Activated CD4-positive, alpha-beta T cell treated with anti-CD3 and anti-CD28 coated beads, Interleukin-2, amount 10 ng/mL, durations not matched to agents 7 days and 5 days (primary cell): ENCODE measurements around the gene PSMD5. TPM values are rescaled to one million over a fixed set of nuclear protein-coding genes. Genes with fewer than 3 reads are reported as not detected.
A peak's percentile ranks its signal among the peaks of the same experiment; 100 is the strongest.

ENCODE experiments used
- CTCF ChIA-PET: fragments of 350-600 bp; sonication (Branson Sonifier 250); formaldehyde crosslinking; loops from one replicate; lab custom pipeline; 2021; ENCODE audit warnings: antibody characterized with exemption; lab: Charles Lee
- POLR2A ChIA-PET: fragments of 350-600 bp; sonication (Branson Sonifier 250); formaldehyde crosslinking; loops from one replicate; lab custom pipeline; 2021; ENCODE audit warnings: antibody characterized with exemption; lab: Charles Lee
- DNase-seq: peaks from one replicate; pipeline ENCODE4 v3.0.0-alpha.2; 2020
- H3K27ac Mint-ChIP-seq: one replicate; pipeline ENCODE4 v1.8.0; 2021; ENCODE audit warnings: mild to moderate bottlenecking, moderate library complexity, mixed read lengths
- H3K27me3 Mint-ChIP-seq: one replicate; pipeline ENCODE4 v1.8.0; 2021; ENCODE audit warnings: mixed read lengths
- H3K36me3 Mint-ChIP-seq: one replicate; pipeline ENCODE4 v1.8.0; 2021; ENCODE audit warnings: low read depth, mixed read lengths
- H3K4me1 Mint-ChIP-seq: one replicate; pipeline ENCODE4 v1.8.0; 2021; ENCODE audit warnings: mixed read lengths
- H3K4me3 Mint-ChIP-seq: one replicate; pipeline ENCODE4 v1.8.0; 2021; ENCODE audit warnings: mild to moderate bottlenecking, moderate library complexity, mixed read lengths
- H3K9me3 Mint-ChIP-seq: one replicate; pipeline ENCODE4 v1.8.0; 2021; ENCODE audit warnings: mixed read lengths
- total RNA-seq, 2 experiments: library from RNA; stranded (reverse); gene quantifications; one replicate each; pipeline ENCODE4 v1.2.3, GENCODE V29; 2021

PSMD5 gene
- total RNA-seq, 2 experiments from 2014 or later: 35.3 to 50.9 TPM

DNA sequence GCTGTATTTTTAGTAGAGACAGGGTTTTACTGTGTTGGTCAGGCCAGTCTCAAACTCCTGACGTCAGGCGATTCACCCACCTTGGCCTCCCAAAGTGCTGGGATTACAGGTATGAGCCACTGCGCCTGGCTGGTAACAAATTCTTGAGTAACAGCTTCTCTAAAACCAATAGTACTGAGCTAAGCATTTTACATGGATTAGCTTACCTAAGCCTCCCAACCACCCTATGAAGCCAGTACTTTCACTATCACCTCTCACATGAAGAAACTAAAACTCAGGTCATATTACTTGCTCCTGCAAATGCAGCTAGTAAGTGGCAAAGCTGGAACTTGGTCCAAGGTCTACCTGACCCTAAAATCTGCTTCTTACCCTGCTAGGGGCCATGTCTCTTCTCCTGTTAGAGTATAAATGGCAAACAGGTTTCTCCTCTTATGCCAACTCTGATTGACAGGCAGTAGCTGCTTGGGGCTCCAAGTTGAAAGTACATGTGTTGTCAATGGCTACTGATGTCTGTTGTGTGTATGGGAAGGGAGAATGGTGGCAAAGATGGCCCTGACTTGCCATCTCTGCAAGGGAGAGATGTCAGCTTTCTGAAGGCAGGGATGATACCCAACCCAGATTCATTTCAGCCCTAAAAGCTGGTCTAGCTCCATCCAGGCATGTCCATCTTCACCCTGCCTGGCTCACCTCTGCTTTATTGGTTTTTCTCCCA lies 30.2 kb upstream of the PSMD5 start:
- Mint-ChIP-seq H3K27me3 (no peaks in the 10 kb centered on the region), H3K4me3 (peak overlapping the region; percentile 15), H3K4me1 (peaks cover 75% of the 10 kb centered on the region), H3K9me3 (no peaks in the 10 kb centered on the region), H3K27ac (peak overlapping the region; percentile 96), H3K36me3 (peaks cover 80% of the 10 kb centered on the region)
- CTCF ChIA-PET: interaction anchor here (0.7 to 3.9 kb wide), 8 partner anchors 10 to 183 kb away, joined by 3 to 18 read pairs (median 4); no protein-coding TSS in a partner anchor
- DNase-seq: no peak
- POLR2A ChIA-PET: interaction anchor here (0.6 to 1.7 kb wide), 6 partner anchors 19 to 56 kb away, joined by 3 to 9 read pairs (median 4); no protein-coding TSS in a partner anchor

DNA sequence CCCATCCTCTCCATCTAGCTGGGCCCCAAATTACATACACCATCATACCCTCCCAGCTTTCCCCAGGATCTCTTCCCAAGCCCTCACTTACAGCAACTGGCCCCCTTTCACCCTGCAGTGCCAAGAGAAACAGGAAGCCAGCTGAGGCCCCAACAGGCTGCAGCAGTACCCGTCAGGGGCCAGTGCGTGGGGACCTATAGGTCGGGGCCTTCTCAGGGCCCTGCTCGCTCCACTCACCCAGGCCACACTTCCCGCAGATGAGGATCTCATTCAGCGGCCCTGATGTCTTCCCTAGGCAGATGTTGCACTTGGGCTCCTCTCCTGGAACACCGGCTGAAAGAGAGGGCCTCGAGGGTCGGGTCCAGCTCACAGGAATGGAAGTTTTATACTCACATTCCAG lies 27.5 kb upstream of the PSMD5 start:
- CTCF ChIA-PET: interaction anchor here (0.6 to 1.9 kb wide), 9 partner anchors 11 to 69 kb away, joined by 3 to 7 read pairs (median 4); no protein-coding TSS in a partner anchor
- H3K27ac Mint-ChIP-seq: peak overlapping the region; percentile 92
- peaks cover 85% of the 10 kb centered on the region for H3K36me3 Mint-ChIP-seq
- H3K4me3 Mint-ChIP-seq: no peak overlapping the region
- peaks cover 71% of the 10 kb centered on the region for H3K4me1 Mint-ChIP-seq
- H3K27me3 Mint-ChIP-seq: no peaks in the 10 kb centered on the region
- DNase-seq: no peak
- POLR2A ChIA-PET: interaction anchor here (0.9 kb wide), 1 partner anchor 46 kb away, joined by 3 read pairs; no protein-coding TSS in a partner anchor
- no peaks in the 10 kb centered on the region for H3K9me3 Mint-ChIP-seq

DNA sequence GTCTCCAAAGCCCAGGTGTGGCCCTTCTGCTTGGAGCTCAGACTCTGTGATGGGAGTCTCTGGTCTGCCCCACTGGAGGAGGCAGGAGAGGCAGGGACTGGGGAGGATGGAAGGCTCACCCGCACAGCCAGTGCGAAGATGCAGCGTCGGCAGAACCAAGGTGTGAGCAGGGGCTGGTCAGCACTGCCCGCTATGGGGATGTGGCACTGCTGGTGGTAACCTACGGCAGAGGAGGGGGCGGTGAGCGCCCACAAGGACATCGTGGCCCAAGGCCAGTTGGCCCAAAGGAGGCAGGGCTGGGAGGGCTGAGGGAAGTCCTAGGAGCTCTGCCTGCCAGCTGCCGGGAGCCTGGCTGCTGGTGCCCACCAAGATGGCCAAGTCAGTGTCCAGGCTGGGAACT lies 27.0 kb upstream of the PSMD5 start:
- Mint-ChIP-seq H3K27ac (peak overlapping the region; percentile 92), H3K4me3 (peak overlapping the region; percentile 77), H3K36me3 (peaks cover 83% of the 10 kb centered on the region), H3K4me1 (peaks cover 66% of the 10 kb centered on the region), H3K9me3 (no peaks in the 10 kb centered on the region), H3K27me3 (no peaks in the 10 kb centered on the region)
- ChIA-PET POLR2A (interaction anchor here (0.9 kb wide), 1 partner anchor 47 kb away, joined by 3 read pairs; no protein-coding TSS in a partner anchor), CTCF (interaction anchor here (0.6 to 1.9 kb wide), 12 partner anchors 10 to 864 kb away, joined by 3 to 7 read pairs (median 3); no protein-coding TSS in a partner anchor)
- no peak for DNase-seq

DNA sequence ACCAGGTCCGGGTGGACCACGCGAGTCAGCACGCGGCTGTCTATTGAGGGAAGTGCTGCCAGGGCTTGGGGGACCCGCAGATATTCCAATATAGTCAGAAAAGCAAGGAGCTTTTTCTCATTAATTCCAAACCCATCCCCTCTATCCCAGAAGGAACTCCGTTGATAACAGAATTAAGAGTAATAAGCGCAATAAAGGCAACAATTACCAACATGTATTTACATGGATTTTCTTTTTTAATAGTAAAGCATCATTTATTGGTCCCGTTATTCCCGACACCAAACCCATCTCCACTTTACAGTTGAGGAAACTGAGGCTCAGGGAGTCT lies 26.6 kb upstream of the PSMD5 start:
- Mint-ChIP-seq H3K4me3 (peak overlapping the region; percentile 77), H3K36me3 (peaks cover 79% of the 10 kb centered on the region), H3K4me1 (peaks cover 62% of the 10 kb centered on the region)

DNA sequence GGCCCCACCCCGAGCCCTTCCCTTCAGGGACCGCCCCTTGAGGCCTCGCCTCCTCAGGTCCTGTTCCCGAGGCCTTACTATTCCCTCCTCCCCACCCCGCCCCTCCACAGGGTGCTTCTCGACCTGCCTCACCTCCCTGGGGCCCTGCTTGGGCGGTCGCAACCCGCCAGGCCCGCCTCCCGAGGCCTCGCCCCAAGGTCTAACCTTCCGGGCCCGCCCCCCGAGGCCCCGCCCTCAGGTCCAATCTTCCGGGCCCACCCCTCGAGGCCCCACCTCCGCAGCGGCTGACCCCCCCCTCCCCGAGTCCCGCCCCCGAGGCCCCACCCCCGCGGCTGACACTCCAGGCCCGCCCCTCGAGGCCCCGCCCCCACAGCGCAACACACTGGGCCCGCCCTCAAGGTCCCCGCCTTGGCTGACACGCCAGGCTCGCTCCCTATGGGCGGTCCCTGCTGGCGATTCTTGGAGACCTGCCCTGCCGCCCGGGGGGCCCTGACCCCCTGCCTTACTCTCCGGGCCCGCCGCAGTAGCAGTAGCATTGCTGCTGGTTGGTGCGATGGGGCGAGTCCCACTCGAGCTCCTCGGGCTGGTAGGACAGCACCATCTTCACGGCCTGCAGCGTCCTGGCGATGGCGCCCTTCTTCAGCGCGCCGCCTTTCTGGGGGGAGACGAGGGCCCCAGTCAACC lies 26.1 kb upstream of the PSMD5 start:
- H3K4me1 Mint-ChIP-seq: peaks cover 57% of the 10 kb centered on the region
- ChIA-PET POLR2A (interaction anchor here (0.5 to 1.3 kb wide), 3 partner anchors 10 to 76 kb away, joined by 3 to 6 read pairs (median 5); partner anchors contain the start of gene FBXW2), CTCF (interaction anchor here (0.7 to 1.9 kb wide), 10 partner anchors 12 to 113 kb away, joined by 3 to 7 read pairs (median 4); no protein-coding TSS in a partner anchor)
- H3K27me3 Mint-ChIP-seq: no peaks in the 10 kb centered on the region
- no peaks in the 10 kb centered on the region for H3K9me3 Mint-ChIP-seq
- peak overlapping the region; percentile 77 for H3K4me3 Mint-ChIP-seq
- DNase-seq: peak; percentile 96
- H3K36me3 Mint-ChIP-seq: peaks cover 79% of the 10 kb centered on the region
- peak overlapping the region; percentile 92 for H3K27ac Mint-ChIP-seq

More for the DNA sequence above, 26.6 kb upstream of the PSMD5 start:
- ChIA-PET CTCF (interaction anchor here (0.6 to 1.9 kb wide), 12 partner anchors 10 to 865 kb away, joined by 3 to 7 read pairs (median 4); no protein-coding TSS in a partner anchor), POLR2A (no interaction called here)
- Mint-ChIP-seq H3K27ac (peak overlapping the region; percentile 92), H3K27me3 (no peaks in the 10 kb centered on the region), H3K9me3 (no peaks in the 10 kb centered on the region)
- DNase-seq: no peak

DNA sequence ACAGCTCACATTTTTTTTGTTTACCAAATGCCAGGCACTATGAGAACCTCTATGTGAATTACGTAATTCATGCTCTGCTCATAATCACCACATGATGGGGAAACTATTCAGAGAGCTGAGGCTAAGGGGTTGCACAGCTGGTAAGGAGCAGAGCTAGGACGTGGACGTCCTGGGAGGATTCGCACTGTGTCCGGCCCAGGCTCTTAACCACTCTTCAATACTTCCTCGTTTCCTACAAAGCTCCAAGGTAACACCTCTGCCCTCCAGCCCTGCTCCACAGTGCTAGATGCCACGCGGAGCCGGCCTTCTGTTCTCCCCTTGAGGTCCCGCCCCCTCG lies 25.6 kb upstream of the PSMD5 start:
- H3K9me3 Mint-ChIP-seq: no peaks in the 10 kb centered on the region
- peak overlapping the region; percentile 80 for H3K27ac Mint-ChIP-seq
- peaks cover 52% of the 10 kb centered on the region for H3K4me1 Mint-ChIP-seq
- peaks cover 77% of the 10 kb centered on the region for H3K36me3 Mint-ChIP-seq
- peak overlapping the region; percentile 62 for H3K4me3 Mint-ChIP-seq
- no peaks in the 10 kb centered on the region for H3K27me3 Mint-ChIP-seq
- DNase-seq: no peak
- ChIA-PET POLR2A (interaction anchor here (0.5 to 1.3 kb wide), 3 partner anchors 10 to 75 kb away, joined by 3 to 6 read pairs (median 5); partner anchors contain the start of gene FBXW2), CTCF (interaction anchor here (0.7 to 1.7 kb wide), 6 partner anchors 22 to 74 kb away, joined by 3 to 6 read pairs (median 4); no protein-coding TSS in a partner anchor)

DNA sequence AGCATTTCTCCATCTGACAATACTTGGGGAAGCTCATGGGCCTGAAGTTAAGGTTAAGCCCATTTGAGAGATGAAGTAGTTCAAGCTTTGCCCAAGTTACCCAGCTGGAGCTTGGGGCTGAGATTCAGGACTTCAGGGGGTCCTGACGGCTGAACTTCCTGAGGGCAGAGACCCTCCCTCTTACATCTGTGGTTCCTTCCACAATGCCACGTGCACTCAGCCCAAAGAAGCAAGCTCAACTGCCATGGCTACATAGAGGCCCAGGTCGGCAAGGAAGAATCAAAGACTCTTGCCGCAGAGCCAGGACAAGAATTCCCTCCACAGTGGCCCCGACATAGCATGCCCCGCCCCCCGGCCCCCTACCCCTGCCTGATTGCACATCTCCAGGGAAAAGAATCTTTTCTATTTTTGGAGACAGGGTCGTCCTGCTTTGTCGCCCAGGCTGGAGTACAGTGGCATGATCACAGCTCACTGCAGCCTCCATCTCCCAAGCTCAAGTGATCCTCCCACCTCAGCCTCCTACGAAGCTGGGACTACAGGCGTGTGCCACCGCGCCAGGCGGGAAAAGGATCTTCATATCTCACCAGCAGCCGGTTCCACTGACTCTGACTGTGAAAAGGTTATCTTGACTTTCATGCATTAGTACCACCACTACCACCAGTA lies 25.1 kb upstream of the PSMD5 start:
- POLR2A ChIA-PET: interaction anchor here (0.5 to 1.3 kb wide), 3 partner anchors 11 to 75 kb away, joined by 3 to 6 read pairs (median 5); partner anchors contain the start of gene FBXW2
- no peaks in the 10 kb centered on the region for H3K9me3 Mint-ChIP-seq
- peak overlapping the region; percentile 38 for H3K4me3 Mint-ChIP-seq
- H3K27ac Mint-ChIP-seq: peak overlapping the region; percentile 80
- CTCF ChIA-PET: interaction anchor here (0.8 to 1.7 kb wide), 7 partner anchors 21 to 74 kb away, joined by 3 to 6 read pairs (median 3); no protein-coding TSS in a partner anchor
- no peaks in the 10 kb centered on the region for H3K27me3 Mint-ChIP-seq
- peaks cover 49% of the 10 kb centered on the region for H3K4me1 Mint-ChIP-seq
- peaks cover 77% of the 10 kb centered on the region for H3K36me3 Mint-ChIP-seq
- DNase-seq: no peak

DNA sequence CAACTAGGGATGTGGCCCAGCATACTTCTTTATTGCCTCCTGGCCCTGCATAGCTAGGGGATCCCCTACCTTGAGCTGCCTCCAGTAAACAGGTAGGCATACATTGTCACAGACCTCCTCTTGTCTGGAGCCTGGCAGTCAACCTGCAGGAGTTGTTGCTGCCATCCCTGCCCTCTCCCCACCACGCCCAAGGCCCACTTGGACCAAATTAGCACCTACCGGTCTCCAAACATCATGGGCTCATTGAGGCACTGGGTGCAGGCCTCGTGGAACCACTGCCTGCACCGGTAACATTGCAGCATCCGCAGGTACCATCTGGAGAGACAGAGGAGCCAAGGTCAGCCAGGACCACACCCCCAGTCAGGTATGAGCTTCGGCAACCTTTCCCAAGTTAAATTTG lies 23.9 kb upstream of the PSMD5 start:
- Mint-ChIP-seq H3K27me3 (no peaks in the 10 kb centered on the region), H3K36me3 (peaks cover 78% of the 10 kb centered on the region), H3K27ac (peak overlapping the region; percentile 57), H3K4me3 (no peak overlapping the region), H3K9me3 (no peaks in the 10 kb centered on the region), H3K4me1 (peaks cover 38% of the 10 kb centered on the region)
- CTCF ChIA-PET: interaction anchor here (0.6 to 1.7 kb wide), 7 partner anchors 20 to 260 kb away, joined by 3 to 6 read pairs (median 3); no protein-coding TSS in a partner anchor
- no peak for DNase-seq
- POLR2A ChIA-PET: no interaction called here

DNA sequence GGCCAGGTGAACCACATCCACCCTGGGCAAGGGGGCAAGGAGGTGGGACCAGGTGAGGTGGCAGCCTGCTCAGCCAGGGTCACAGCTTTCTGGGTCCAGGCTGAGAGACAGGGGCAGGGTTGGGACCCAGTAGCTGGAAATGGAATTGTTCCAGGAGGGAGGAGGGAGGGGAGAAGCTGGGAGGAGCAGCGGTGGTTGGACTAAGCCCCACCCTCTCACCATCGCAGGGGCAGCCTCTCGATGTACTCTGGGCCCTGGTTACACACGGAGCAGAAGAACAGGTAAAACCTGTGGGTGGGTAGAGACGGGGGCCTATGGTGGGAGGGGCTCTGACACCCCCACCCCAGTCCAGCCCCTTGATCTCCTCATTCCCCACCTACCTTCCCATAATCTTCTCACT lies 23.1 kb upstream of the PSMD5 start:
- ChIA-PET CTCF (interaction anchor here (1.4 kb wide), 1 partner anchor 19 kb away, joined by 5 read pairs; no protein-coding TSS in a partner anchor), POLR2A (no interaction called here)
- Mint-ChIP-seq H3K27me3 (no peaks in the 10 kb centered on the region), H3K4me1 (peaks cover 32% of the 10 kb centered on the region), H3K9me3 (no peaks in the 10 kb centered on the region), H3K4me3 (no peak overlapping the region), H3K27ac (peak overlapping the region; percentile 10), H3K36me3 (peaks cover 77% of the 10 kb centered on the region)
- DNase-seq: no peak

DNA sequence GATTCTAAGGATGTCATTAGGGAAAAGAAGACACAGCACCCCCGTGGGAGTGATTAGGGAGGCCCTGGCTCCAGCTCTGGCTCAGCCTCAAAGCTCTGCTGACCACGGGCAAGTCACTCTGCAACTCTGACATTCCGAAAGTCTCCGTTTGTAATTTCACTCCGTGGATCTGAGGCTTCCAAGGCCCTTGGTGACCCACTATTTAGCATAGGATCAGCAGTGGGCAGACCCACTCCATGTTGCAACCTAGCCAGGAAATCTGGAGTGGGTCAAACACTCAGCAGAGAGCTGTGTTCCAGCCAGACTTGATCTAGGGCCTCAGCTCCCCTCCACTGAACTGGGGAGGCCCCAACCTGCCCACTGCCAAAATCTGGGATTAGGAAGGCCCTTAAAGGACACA lies 22.5 kb upstream of the PSMD5 start:
- DNase-seq: no peak
- Mint-ChIP-seq H3K36me3 (peaks cover 78% of the 10 kb centered on the region), H3K27me3 (no peaks in the 10 kb centered on the region), H3K4me1 (peaks cover 32% of the 10 kb centered on the region), H3K9me3 (no peaks in the 10 kb centered on the region), H3K27ac (no peak overlapping the region), H3K4me3 (no peak overlapping the region)
- ChIA-PET CTCF (no interaction called here), POLR2A (no interaction called here)

DNA sequence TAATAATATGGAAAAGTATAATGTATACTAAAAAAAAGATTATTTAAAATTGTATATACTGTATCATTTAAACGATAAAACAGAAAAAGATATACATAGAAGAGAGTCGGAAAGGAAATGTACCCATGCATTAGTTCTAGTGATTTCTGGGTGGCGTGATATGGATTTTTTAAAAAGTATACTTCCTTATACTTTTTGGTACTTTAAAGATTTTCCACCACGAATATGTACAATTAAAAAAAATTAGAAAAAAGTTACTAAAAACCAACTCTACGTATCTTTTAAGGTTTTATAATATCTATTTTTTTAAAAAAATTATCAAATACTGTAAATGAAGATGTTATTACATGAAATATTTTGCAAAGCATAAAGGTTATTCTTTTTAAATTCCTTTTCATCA lies 22.0 kb upstream of the PSMD5 start:
- H3K36me3 Mint-ChIP-seq: peaks cover 78% of the 10 kb centered on the region
- peaks cover 30% of the 10 kb centered on the region for H3K4me1 Mint-ChIP-seq
- no peak overlapping the region for H3K27ac Mint-ChIP-seq
- H3K4me3 Mint-ChIP-seq: no peak overlapping the region
- no peaks in the 10 kb centered on the region for H3K9me3 Mint-ChIP-seq
- ChIA-PET POLR2A (no interaction called here), CTCF (interaction anchor here (1.1 kb wide), 1 partner anchor 62 kb away, joined by 3 read pairs; the partner anchor contains the start of gene TRAF1)
- DNase-seq: no peak
- no peaks in the 10 kb centered on the region for H3K27me3 Mint-ChIP-seq

DNA sequence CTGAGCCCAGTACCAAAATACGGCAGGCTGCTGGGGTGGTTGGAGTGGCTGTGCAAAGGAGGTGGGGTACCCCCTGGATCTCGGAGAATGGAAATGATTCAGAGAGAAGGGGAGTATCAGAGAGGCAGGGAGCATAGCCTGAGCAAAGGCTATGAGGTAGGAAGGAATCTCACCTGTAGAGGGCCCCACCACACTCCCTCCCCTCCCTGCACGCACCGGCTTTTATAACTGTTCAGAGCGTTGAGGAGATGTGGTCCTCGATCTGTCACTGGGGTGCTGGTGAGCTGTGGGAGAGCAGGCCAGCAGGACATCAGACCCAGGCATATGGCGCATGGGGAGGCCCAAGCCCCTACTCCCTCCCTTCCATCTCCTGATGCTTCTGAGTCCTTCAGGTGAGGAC lies 21.1 kb upstream of the PSMD5 start:
- Mint-ChIP-seq H3K27me3 (no peaks in the 10 kb centered on the region), H3K4me3 (no peak overlapping the region), H3K9me3 (no peaks in the 10 kb centered on the region), H3K4me1 (peaks cover 23% of the 10 kb centered on the region), H3K36me3 (peaks cover 78% of the 10 kb centered on the region), H3K27ac (no peak overlapping the region)
- CTCF ChIA-PET: interaction anchor here (1.1 kb wide), 1 partner anchor 63 kb away, joined by 3 read pairs; the partner anchor contains the start of gene TRAF1
- POLR2A ChIA-PET: no interaction called here
- no peak for DNase-seq
